HCEC 1CT (cell line): ENCODE data around the gene NDUFV1.
A peak's percentile ranks its signal among the peaks of the same experiment; 100 is the strongest.
"Not testable (repeated sequence)": the region's sequence is repeated elsewhere in the genome, so short reads cannot be mapped to it uniquely, and the experiment has no call there.

Experiments used
- DNase-seq: peaks from one replicate; pipeline ENCODE4 v3.0.0-alpha.2; 2017

NDUFV1 gene

GRCh38 chr11:67611704-67612587 lies 5.2 kb downstream of the NDUFV1 start:
- DNase-seq, result no peak

GRCh38 chr11:67612751-67613150 lies 6.0 kb downstream of the NDUFV1 start:
- no peak for DNase-seq

- DNase-seq, result no peak
Observed at GRCh38 chr11:67613313-67613959, 6.7 kb downstream of the NDUFV1 start.

GRCh38 chr11:67613960-67614715 lies 7.4 kb downstream of the NDUFV1 start:
- peak; percentile 12 for DNase-seq

- no peak for DNase-seq
Observed at GRCh38 chr11:67614730-67615714, 8.3 kb downstream of the NDUFV1 start.

- no peak for DNase-seq
Observed at GRCh38 chr11:67615728-67616430, 9.1 kb downstream of the NDUFV1 start.

GRCh38 chr11:67616431-67617242 lies 9.9 kb downstream of the NDUFV1 start:
- no peak for DNase-seq

GRCh38 chr11:67617243-67617953 lies 10.7 kb downstream of the NDUFV1 start:
- no peak for DNase-seq

- DNase-seq, result not testable (repeated sequence)
Observed at GRCh38 chr11:67618901-67619659, 12.3 kb downstream of the NDUFV1 start.

GRCh38 chr11:67619683-67620618 lies 13.2 kb downstream of the NDUFV1 start:
- DNase-seq, result not testable (repeated sequence)

GRCh38 chr11:67620621-67621020 lies 13.9 kb downstream of the NDUFV1 start:
- not testable (repeated sequence) for DNase-seq

- not testable (repeated sequence) for DNase-seq
Observed at GRCh38 chr11:67621928-67622327, 15.2 kb downstream of the NDUFV1 start.

- not testable (repeated sequence) for DNase-seq
Observed at GRCh38 chr11:67622905-67623304, 16.2 kb downstream of the NDUFV1 start.

- not testable (repeated sequence) for DNase-seq
Observed at GRCh38 chr11:67623795-67624194, 17.1 kb downstream of the NDUFV1 start.

- DNase-seq, result not testable (repeated sequence)
Observed at GRCh38 chr11:67626131-67626833, 19.5 kb downstream of the NDUFV1 start.

GRCh38 chr11:67626970-67627369 lies 20.2 kb downstream of the NDUFV1 start:
- DNase-seq, result no peak

GRCh38 chr11:67627441-67627811 lies 20.7 kb downstream of the NDUFV1 start:
- no peak for DNase-seq
